EL (cell line): ENCODE results near the gene SLC16A12.

Experiments
- DNase-seq: peaks from one replicate; pipeline ENCODE4 v3.0.0-alpha.2; 2016

The SLC16A12 gene, protein sequence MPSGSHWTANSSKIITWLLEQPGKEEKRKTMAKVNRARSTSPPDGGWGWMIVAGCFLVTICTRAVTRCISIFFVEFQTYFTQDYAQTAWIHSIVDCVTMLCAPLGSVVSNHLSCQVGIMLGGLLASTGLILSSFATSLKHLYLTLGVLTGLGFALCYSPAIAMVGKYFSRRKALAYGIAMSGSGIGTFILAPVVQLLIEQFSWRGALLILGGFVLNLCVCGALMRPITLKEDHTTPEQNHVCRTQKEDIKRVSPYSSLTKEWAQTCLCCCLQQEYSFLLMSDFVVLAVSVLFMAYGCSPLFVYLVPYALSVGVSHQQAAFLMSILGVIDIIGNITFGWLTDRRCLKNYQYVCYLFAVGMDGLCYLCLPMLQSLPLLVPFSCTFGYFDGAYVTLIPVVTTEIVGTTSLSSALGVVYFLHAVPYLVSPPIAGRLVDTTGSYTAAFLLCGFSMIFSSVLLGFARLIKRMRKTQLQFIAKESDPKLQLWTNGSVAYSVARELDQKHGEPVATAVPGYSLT

DNA sequence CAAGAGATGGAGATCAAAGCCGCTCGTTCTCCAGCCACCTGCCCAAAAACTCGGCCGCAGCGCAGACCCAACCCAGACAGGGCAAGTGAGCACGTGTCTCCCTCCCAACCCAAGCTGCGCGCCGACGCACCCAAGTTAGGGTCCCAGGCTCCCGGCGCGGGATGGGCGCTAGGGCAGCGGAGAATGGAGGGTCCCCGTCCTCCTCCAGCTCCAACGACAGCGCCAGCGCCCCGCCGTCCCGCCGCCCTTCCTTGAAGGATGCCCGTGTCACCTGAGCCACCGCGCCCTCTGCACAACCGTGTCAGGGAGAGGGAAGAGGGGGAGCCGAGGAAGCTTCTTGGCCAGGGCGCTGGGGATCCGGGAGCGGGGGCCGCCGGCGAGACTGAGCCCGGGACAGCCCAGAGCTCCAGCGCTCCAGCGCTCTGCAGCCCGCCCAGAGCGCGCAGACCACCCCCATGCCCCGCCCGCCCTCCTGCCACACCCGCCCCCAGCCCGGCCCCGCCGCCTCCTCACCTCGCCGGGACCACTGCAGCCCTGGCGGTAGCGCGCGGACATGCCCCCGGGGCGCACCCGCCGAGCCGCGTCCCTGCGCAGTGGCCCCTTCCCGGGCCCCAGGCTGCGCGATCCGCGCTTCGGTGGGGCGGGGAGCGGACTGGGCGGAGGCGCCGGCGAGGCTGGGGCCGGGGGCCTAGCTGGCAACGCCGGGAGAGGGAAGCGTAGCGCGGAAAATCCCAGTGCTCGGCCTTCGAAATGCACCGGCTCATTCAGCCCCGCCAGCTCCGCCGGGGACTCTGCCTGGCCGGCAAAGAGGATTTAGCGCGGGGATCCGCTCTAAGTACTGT lies at the start of gene SLC16A12:
Gene SLC16A12 (minus strand): TSS at position 424 of the 842 bp plus-strand sequence. CDS start 73,016 bp downstream, outside the sequence.
- DNase-seq: peak; percentile 25

DNA sequence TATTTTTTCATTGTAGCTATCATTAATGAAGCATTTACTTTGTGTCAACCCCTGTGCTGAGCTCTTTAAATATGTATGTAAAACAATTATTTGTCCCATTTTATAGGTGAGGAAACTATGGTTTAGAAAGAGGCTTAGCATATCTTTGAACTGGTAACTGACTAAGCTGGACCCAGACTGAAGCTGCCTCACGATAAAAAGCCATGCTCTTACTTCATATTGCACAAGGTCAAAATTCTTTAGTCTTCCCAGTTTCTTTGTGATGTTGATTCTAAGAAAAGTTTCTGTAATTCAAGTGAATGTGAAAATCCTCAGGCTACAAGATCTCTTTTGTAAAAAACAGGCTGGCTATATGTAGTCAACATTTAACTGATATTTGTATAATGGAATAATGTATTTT lies 46.6 kb upstream of the SLC16A12 start:
- no peak for DNase-seq

DNA sequence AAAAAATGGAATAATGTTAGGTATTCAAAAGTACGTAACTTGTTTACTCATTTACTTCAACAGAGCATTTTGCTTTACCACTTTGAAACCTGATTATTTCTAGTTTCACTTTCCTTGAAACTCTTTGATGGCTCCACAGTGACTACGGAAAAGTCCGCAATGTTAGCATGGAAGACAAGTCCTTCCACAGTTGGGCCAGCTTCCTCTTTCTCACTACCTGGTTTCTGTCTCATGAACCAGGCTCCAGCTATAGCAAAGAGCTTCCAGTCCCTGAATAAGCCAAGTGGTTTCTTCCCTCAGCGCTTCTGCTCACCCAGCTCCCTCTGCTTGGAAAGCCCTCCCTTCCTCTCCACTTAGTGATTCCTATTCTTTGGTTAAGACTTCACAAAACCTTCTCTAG lies 44.8 kb upstream of the SLC16A12 start:
- DNase-seq: no peak

DNA sequence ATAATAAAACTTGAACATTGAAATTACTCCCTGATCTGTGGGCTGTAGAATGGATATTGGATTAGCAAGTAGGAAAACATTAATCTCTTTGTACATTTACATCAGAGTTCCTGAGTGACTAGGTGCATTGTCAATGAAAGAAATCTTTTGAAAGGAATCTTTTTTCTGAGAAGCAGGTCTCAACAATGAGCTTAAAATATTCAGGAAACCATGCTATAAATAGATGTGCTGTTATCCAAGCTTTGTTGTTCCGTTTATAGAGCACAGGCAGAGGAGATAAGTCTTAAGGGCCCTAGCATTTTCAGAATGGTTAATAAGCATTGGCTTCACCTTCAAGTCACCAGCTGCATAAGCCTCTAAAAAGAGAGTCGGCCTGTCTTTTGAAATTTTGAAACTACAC lies 41.3 kb upstream of the SLC16A12 start:
- no peak for DNase-seq

DNA sequence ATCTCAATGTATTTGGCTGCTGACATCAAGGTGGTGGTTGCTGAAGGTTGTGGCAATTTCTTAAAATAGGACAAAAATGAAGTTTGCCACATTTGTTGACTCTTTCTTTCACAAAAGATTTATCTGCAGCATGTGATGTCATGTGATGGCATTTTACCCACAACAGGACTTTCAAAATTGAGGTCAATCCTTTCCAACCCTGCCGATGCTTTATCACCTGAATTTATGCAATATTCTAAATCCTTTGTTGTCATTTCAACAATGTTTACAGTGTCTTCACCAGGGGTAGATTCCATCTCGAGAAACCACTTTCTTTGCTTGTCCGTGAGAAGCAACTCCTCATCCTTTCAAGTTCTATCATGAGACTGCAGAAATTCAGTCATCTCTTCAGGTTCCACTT lies 40.6 kb upstream of the SLC16A12 start:
- no peak for DNase-seq

DNA sequence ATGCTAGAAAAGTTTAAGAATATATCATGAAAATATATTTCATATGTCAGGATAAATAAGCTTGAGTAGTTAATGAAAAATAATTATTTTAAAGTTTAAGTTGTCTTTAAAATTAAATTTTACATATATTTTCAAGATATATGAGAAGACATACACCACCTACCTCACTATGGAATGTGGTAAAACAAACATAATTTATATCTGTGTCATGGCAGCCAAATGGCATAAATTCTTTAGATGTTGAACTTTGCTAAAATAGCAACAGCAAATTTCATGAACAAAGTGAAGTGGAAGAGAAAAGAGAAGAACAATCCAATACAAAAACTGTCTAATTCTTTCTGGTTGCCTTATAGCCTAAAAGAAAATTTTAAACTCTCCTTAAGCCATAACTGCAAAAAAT lies 39.6 kb upstream of the SLC16A12 start:
- DNase-seq: peak; percentile 37

DNA sequence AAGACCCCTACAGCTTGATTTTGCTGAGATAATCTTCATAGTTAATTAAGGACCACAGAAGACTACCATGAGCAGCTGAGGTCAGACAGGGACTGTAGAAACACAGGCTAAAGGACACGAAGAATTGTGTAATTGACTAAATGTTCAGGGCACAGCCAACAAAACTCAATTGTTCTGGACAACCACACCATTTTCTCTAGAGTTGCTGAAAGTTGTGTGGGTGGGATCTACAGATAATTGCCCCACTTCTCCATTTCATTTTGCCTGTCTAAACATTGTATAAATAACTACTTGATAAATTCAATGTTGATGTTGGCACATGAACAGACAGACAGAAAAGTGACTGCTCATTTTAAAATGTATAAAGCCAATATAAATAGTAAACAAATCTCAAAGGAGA lies 39.0 kb upstream of the SLC16A12 start:
- DNase-seq: no peak

DNA sequence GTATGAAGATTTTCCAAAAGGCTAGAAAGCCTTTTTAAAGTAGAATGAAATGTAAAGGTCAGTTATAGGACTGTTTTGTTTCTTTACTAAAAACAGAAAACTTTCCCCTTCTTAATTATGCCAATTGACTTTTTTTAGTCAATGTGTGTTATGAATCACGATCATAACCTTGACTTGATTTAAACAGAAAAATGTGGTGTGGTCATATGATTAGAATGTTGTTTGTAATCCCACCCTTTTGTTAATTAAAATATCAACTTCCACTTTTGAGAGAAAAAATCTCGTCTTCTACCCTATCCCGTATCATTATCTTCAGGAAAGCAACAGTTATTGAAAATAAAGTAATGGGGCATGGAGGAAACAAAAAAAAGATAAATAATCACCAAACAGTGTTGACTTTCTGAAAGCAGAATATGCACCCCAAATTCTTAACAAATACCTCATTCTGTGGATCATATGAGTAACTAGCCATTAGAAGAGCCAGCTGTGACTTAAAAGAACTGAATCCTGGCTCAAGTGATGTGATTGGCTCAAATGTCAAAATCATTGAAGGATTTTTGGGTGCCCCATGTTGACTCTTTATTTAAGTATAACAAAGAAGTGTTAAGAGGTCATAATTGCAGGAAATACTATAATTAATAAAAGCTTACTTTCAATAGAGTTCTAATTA lies 32.3 kb upstream of the SLC16A12 start:
- DNase-seq: no peak

DNA sequence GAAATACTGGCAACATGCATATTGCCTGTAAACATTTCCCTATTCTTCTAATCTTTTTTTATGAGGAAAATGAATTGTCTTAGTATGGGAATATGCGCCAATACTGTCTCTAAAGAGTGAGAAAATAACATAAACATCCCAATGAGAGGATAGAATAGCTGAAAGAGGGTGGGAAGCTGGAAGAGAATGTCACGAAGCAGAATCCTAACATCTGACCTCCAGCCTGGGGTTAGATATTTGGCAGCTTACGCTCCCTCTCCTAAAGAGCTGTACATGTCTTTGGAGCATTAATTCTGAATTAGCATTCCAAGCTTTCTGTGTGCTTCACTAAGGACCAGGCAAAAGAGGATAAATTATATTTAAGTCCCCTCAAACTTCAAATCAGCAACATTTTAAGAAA lies 31.6 kb upstream of the SLC16A12 start:
- DNase-seq: no peak

DNA sequence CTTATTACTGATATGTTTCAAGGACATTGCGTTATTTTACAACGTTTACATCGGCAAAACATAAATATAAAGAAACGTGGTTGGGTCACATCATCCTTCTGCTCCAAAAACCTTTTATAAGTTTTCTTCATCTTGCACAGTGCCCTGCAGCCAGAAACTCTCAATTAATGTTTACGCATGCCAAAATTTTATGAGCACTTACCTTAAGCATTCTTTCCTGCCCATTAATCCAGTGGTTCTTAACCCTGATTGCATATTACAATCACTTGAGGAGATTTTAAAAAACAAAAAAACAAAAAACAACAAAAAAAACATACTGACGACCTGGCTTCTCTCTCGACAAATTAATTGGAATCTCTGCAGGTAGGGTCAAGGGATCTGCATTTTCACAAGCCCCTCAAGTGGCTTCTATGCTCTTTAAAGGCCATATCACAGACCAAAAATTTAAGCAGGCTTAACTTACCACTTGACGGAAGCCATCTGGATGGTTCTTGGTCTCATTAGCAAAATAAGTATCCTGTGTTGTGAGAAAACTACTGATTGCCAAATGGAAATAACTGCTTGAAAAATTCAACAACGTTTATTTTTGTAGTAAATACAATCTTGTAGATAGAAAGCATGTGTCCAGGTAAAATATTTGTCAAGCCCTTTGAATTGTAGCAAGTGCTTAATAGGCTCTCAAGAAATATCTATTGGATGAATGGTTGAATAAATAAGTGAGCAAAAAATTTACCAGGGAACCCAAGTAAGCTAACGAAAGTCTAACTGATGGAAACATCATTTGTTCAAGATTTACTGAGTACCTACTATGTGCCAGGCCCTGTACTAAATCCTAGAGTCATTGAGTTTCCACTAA lies 30.9 kb upstream of the SLC16A12 start:
- no peak for DNase-seq

DNA sequence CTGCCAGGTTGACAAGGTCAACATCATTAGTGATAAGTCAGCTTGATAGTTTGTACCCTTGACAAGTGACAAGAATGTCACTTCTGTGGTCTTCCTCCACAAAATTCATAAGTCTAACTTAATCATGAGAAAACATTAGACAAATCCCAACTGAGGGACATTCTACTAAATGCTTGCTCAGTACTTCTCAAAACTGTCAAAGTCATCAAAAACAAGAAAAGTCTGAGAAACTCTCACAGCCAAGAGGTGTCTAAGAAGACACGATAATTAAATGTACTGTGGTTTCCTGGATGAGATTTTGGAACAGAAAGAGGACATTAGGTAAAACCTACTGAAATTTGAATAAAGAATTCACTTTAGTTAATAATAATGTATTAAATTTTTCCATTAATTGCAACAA lies 29.8 kb upstream of the SLC16A12 start:
- no peak for DNase-seq

DNA sequence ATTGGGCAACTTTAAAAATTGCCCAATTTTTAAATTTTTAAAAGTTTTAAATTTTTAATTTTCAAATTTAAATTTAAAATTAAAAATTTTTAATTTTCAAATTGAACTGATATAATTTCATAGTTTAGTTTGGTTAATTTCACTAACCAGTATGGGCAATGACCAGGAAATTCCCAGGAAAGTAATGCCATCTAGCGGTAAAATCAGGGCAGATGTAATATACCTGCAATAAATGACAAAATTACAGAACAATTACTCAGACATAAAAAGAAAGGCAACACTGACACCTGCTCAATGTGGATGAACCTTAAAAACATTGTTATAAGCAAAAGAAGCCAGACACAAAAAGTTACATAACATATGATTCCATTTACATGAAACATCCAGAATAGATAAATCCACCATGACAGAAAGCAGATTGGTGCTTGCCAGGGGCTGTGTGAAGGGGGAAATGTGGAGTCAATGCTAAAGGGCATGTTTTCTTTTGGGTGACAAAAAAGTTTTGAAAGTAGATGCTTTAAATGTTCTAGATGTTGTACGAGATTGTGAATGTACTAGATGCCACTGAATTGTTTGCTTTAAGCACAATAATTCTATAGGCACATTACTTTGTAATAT lies 28.6 kb upstream of the SLC16A12 start:
- peak; percentile 59 for DNase-seq

DNA sequence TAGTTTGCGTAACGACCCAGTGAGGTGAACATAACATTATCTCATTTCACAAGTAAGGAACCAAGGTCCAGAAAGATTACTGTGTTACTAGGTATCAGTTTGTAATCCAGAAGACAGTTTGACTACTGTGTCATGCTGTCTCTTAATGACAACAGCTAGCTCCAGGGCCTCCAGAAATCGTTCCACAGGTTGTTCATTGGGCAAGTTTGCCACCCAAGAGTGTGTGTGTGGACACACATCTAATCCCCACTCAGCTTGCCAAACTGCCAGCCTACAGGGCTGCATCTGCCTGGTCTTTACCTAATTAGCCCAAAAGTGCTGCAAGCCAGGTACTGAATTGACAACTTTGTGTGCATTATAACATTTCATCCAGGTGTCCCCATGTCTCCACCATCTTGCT lies 27.9 kb upstream of the SLC16A12 start:
- DNase-seq: no peak

DNA sequence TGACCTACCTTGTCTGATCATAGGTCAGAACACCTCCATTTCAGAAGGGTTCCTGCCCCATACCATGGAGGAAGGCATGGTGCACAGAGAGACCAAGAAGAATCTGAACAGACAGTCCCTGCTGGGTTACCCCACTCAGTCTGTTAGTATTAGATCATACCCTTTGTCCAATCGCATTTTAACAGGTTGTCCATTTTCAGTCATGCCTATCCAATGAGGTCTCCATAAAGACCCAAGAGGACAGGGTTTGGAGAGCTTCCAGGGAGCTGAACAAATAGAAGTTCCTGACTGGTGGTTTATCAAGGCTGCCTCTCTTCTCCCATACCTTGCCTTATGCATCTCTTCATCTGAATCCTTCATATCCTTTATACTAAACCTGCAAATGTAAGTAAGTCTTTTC lies 21.2 kb upstream of the SLC16A12 start:
- DNase-seq: peak; percentile 28

DNA sequence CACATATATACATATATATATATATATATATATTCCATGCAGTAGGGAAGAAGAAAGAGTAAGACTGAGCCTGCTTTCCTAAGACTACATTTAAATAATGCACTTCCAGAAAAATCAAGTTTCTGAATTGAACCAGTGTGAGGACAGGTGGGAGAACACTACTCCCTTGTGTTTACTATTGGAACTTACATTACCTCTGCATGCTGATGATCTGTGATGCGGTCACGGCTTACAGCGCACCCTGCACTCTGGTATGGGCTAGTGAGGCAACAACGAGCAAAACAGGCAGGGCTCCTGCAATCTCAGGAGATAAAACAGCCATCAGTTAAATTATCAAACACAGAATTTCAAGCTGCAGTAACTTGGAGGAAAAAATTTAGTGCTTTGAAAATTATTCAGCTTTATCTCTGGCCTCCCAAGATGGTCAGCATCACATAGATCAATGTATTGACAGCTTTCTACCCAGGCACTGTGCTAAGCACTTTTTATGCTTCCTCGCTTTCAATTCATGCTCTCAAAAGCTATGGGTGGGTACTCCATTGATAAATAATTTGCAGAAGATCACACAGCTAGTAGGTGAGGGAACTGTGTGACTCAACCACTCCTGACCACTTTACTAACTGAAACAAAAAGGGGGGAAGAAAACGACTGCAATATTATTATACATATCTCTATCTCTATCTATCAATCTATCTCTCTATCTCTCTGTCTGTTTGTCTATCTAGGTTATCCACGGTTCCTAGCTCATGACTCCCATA lies 20.5 kb upstream of the SLC16A12 start:
- no peak for DNase-seq

DNA sequence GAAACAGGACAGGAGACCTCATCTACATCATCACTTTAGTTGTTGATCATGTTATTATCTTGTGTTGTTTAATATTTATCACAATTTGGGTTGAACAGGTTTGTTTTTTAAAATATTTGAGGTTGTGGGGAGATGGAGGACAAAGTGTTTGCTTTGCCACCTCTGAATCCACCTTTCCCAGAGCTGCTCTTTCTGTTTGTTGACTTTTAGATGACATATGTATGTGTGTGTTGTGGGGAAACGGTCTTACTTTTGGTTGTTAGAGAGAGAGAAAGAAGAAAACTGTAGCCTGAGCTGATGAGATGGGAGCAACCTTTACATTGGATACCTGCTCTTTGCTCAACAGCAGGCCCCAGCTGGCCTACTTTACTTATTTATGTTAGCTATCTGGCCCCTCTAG lies 19.0 kb upstream of the SLC16A12 start:
- no peak for DNase-seq

DNA sequence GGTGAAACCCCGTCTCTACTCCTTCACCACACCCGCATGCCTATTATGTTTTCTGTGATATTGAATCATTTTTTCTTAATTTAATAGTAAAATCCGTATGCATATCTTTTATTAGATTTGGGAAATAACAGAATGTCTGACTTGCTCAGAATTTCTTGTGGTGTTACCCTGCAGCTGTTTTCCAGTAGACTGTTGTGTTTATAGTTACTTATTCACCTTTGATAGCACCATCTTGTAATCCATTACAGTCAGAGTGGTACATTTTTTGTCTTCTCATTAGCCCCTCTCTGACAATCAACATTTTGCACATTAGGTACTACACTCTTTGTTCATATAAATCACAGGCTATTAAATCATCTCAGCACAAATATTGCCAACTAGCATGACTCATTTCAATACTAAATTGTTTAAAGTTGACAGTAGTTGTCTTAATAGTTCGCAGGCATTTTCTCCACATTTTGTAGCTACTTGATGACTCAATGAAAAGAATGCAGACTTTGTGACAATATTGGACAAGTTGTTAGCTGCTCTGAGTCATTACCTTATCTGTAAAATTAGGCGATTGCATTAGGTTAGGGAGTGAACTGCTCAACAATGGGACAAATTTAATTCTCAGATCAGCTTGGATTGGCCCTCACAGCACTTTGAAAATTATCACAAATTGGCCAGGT lies 17.8 kb upstream of the SLC16A12 start:
- peak; percentile 95 for DNase-seq

DNA sequence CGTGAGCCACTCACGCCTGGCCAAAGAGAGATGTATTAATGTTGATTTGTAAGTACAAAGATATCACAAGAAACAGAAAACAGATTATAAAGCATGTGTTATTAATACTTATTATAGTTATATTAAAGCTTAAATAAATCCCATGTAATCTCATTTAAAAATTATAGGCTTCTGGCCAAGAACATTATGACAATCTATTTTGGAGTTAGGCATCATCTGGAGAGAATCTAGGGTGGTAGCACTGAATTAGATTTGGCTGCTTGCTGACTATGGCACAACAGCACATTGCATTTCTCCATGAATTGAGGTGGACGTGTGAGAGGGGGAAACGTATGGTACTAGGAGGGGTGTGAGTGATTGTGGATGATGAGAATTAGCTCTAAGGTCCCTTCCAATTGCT lies 16.8 kb upstream of the SLC16A12 start:
- no peak for DNase-seq

DNA sequence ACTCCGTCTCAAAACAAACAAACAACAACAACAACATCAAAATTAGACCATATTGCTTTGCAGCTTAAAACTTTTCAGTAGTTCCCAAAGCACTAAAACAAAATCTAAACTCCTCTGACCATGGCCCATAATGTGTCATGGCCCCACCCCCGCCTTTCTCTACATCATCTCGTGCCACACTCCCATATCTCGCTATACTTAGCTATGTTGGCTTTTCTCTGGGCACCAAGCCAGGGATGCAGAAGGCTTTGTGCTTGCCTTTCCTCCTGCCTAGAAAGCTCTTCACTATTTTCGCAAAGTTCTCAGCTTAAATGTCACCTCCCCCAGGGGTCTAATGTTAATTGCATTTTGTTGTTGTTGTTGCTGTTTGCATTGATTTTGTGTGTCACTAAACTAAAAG lies 15.1 kb upstream of the SLC16A12 start:
- peak; percentile 19 for DNase-seq

DNA sequence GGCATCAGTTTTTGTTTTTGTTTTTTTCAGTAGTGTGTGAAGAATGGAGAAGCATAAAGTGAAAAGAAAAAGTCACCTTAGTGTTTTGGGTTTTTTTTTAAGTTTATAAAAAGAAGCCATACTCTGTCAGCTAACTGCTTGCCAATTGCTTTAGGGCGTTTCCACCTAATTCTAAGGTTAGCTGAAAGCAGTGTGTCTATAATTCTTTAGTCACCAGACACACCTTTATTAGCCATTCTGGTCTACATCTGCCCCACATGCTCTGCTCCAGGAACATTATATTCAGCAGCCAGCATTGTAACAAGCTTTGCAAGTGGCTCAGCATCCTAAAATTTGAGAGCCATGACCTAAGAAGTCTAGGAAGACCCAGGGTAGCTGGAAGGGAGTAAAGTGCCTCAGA lies 14.1 kb upstream of the SLC16A12 start:
- no peak for DNase-seq

DNA sequence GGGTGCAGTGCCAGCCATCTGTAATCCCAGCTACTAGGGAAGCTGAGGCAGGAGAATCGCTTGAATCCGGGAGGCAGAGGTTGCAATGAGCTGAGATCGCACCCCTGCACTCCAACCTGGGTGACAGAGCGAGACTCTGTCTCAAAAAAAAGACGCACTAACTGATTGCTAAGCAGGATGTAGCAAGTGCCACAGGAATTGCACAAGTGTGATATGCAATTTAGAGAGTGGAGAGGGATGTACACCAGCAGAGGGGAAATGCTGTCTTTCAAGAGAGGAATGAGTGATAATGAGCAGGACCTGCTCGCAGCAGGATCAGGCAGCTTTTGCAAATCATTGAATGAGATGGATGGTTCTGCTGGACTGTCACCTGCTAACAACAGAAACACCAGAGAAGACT lies 13.3 kb upstream of the SLC16A12 start:
- no peak for DNase-seq
